ENCODE results near the gene TXLNB.
"Not testable (repeated sequence)": the region's sequence is repeated elsewhere in the genome, so short reads cannot be mapped to it uniquely, and the experiment has no call there.

TXLNB gene

DNA sequence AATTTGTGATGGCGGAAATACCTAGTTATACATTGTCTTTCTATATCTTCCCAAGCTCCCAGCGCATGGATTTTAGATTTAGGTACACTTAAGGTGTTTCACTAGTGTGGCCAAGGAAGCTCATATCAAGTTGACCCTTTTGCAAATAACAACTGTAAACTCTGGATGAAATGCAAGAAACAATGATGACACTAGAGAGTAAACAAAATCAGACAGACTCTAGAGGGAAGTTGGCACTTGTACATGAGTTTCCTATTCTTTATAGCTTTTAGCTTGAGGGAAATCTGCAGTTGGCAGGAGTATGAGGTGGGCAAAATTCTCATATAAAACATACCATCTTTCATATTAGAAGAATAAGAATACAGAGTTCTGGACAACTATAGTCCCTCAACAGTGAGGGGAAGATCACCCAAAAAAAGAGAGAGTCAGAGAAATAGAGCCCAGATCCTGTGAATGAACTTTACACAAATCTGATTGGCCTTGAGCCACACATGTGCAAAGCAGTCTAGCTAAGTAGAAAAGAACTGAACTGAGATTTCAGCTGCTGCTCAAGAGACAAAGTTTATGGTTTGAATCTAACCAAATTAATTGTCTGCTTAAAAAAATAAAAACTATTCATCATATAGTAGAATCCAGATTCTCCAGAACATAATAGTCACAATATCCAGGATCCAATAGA is 26.1 kb downstream of the TXLNB start:
- no peak for DNase-seq

DNA sequence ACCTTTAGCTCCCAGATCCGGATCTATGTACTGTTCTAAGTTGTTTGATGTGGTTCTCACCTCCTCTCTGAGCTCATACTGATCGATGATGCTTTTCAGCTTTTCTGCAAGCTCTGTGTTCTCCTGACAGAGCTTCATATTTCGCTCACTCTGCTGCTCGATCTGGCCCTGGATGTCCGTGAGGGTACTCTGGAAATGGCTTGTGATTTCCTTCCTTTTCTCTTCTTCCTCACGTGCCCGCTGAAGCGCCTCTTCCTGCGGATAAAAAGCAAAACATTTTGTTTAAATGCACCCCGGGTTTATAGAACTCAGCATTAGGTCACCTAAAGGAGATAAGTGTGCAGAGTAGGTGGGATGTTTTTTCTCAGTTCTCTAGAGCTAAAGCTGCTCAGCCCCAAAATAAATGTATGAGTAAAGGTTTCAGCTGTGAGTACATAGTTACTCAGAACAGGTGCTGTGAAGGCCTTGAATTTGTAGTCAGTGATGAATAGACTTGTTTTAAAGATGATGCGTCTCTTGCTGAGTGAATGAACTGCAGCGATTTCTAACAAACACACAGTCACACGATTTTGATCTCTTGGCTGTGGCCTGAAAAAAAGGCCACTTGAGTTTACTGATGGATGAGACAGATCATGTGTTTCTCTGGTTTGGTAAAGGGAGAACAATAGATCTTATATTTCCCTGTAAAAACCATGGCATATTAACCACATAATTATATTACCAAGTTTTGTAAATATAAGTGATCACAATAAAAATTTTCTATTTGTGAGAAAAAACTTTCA is 29.1 kb downstream of the TXLNB start:
- no peak for DNase-seq

- no peak for DNase-seq
Measured at GRCh38 chr6:139257821-139258398, 33.9 kb downstream of the TXLNB start.

DNA sequence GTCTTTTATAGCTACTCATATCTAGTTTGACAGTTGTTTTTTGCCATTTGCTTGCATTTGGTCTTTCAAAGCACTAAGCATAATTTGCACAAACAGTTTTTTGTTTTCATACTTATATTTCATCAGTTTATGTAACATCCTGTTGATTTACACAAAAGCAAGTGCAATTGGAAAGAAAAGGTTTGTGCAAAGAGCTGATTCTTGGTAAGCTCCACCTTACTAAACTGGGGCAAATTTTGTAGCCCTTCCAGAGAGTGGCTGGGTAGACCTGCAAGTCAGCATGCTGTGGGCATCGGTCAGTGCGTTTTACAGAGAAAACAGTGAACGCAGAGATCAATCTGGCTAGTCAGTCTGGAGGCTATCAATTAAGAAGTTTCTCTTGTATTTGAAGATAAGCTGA is 34.5 kb downstream of the TXLNB start:
- no peak for DNase-seq

DNA sequence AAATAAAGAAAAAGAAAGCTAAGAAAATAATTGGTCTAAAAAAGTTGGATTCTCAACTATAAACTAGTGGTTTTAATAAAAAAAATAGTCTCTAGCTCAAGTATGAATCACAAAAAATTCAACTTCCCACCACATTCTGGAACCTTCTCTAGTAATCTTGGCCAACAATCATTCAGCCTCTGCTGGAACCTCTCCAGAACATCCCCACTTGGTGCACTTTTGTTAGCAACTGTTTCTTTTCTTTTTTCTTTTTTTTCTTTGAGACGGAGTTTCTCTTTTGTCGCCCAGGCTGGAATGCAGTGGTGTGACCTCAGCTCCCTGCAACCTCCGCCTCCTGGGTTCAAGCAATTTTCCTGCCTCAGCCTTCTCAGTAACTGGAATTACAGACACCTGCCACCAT is 35.7 kb downstream of the TXLNB start:
- DNase-seq, result no peak

GRCh38 chr6:139254196-139254595 is 37.6 kb downstream of the TXLNB start:
- no peak for DNase-seq

DNA sequence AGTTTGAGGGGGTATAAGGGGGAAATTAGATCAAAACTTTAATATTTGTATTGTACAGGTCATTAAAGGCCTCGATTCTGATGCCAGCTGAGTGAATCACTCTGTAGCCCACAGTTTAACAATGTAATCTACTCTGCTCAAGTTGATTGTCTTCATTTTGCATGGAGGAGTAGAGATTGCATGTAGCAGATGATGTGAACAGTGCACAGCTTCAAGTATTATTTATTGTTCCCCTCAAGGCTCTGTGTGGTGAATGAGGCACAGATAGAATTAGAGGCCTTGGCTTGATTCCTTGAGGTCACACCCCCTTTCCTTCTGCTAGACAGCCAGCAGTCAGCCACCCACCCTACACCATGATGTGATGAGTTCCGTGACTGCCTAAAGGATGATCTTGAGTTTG is 38.1 kb downstream of the TXLNB start:
- no peak for DNase-seq

GRCh38 chr6:139251691-139252390 is 40.0 kb downstream of the TXLNB start:
- no peak for DNase-seq

DNA sequence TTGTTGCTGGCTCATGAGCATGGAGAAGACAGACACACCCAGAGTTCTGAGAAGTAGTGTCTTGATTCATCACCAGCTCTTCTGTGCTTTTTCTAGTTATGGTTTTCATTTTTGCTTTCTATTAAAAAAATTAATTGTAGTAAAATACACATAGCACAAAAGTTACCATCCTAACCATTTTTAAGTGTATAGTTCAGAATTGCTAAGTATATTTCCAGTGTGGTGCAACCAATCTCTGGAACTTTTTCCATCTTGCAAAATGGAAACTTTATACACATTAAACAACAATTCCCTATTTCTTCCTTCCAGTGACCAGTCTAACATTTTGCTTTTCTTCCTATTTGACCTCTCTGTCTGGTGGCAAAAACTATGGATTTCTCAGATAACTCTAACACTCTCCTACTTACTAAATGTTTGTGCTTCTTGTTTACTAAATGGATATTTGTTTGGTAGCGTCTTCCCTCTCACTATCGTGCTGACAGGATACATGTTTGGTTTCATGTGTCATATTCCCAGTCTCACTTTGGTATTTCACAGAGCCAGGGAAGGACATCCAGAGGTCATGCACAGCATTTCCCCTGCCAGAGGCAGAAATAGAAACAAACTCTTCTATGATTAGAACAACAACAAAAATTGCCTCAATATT is 40.6 kb downstream of the TXLNB start:
- DNase-seq, result no peak

- no peak for DNase-seq
Measured at GRCh38 chr6:139250296-139251044, 41.3 kb downstream of the TXLNB start.

- DNase-seq, result no peak
Measured at GRCh38 chr6:139249395-139249794, 42.4 kb downstream of the TXLNB start.

DNA sequence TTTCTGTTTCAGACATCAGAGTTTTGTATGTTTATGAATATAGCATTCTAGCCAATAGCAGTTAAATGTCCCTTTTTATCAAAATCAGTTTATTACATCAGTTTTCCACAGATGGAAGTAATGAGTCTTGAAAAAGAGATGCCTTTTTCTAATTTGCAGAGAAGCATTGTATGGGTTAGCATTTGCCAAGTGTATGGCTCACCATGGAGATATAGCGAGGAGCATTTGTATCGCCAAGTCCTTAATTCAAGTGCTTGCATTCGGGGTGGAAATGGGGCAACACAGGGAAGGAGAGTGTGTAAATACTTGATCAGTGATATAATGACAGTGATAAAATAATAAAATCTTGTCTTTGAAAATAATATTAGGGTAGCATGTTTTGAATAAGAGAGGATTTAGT is 42.9 kb downstream of the TXLNB start:
- no peak for DNase-seq

DNA sequence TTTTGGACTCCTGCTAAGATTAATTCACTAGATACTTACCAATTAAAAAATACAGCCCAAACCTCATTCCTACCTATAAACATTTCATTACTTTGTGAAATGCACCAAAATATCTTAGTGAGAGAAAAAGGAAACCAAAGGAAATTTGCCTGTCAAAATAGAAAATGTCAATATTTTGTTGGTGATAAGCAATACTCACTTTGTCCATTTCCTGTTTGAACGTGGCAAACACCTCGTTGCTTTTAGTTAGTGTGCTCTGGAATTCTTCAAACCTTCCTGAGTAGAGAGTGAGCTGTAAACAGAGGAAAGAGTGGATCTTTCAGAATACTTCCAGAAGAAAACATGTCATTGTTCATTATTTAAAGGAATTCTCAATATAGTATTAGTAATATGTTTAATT is 44.2 kb downstream of the TXLNB start:
- no peak for DNase-seq

- DNase-seq, result no peak
Measured at GRCh38 chr6:139243536-139243935, 48.3 kb downstream of the TXLNB start.

- no peak for DNase-seq
Measured at GRCh38 chr6:139242457-139243240, 49.1 kb downstream of the TXLNB start.

DNA sequence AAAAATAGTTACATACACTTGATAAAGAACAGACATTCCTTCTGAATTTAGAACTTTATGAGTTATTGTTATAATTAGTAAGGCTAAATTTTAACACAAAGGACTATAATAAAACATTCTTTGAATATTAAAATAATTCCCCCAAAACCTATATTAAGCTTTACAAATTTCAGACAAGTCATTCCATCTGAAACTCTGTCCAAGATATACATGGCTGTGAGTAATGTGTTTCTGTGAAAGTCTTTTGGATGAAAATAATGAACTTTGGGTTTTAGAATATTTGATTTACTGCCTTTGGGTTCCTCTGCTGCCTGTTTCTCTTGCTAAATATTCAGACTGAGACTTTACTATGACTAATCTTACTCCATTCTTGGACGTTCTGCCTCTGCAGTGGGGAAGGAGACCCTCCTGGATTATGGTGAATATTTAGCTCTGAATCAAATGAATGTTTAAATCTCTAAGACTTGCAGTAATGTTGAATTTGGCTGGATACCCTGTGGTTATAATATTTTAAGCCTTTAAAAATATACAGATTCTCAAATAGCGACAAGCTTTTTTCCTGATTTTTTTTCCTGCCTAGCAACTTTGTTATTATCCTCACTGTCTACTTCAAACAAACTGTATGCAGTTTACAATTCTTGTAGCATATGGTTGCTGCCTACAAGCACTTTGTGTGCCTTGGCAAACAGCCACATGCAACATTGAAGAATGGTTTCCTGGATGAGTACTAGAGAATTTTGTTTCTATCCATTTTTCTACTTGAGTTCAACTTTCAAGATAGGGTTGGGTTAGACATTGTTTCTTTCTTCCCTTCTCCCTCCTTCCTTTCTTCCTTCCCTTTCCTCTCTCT is 51.4 kb downstream of the TXLNB start:
- no peak for DNase-seq

DNA sequence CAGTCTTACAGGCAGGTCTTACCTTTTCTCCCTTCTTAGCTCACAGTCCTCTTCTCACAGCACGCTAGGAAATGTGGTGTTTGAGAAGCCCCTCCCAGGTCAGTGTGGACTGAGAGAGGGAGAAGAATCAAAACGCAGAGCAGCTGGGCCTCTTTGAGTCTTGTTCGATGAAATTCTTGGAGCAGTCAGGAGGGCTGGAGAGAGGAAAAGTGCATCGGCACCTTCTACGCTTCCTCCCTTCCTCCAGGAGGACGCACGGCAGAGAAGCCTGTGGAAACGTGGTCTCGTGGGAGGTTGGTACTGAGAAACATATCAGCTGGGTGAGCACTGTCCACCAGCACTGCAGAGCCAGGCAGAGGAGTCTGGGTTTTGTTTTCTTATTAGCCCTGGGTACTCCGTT is 52.7 kb downstream of the TXLNB start:
- no peak for DNase-seq

- DNase-seq, result no peak
Measured at GRCh38 chr6:139236105-139236504, 55.7 kb downstream of the TXLNB start.

- DNase-seq, result no peak
Measured at GRCh38 chr6:139235661-139236060, 56.1 kb downstream of the TXLNB start.

DNA sequence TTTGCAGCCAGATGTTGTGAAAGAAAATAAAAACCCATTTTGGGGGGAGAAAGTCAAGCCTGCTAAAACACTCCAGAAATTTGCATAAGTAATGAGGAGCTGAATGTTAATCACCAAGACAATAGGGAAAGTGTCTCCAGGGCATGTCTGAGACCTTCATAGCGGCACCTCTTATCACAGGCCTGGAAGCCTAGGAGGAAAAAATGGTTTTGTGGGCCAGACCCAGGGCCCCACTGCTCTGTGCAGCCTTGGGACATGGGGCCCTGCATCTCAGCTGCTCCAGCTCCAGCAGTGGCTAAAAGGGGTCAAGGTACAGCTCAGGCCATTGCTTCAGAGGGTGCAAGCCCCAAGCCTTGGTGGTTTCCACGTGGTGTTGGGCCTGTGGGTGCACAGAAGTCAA is 57.6 kb downstream of the TXLNB start:
- DNase-seq, result not testable (repeated sequence)

Measured in activated gamma-delta T cell (primary cell).